NCI-H1092 (cell line): ENCODE data around the gene AHR.

Experiments used
- DNase-seq: peaks from one replicate; lab custom pipeline; 2025; lab: John Stamatoyannopoulos, UW

AHR gene

GRCh38 chr7:17298102-17298839 lies at the start of gene AHR:
TSS of gene AHR (plus strand) at chr7:17298652. CDS start at chr7:17299265, 613 bp downstream.
- peak; percentile 85 for DNase-seq

GRCh38 chr7:17253885-17254284 lies 44.6 kb upstream of the AHR start:
- no peak for DNase-seq

GRCh38 chr7:17255926-17256325 lies 42.5 kb upstream of the AHR start:
- no peak for DNase-seq

- DNase-seq, result no peak
Observed at GRCh38 chr7:17256375-17256774, 42.1 kb upstream of the AHR start.

- DNase-seq, result no peak
Observed at GRCh38 chr7:17266565-17266964, 31.9 kb upstream of the AHR start.

GRCh38 chr7:17269341-17270221 lies 28.9 kb upstream of the AHR start:
- DNase-seq, result no peak

- no peak for DNase-seq
Observed at GRCh38 chr7:17274551-17275245, 23.8 kb upstream of the AHR start.

GRCh38 chr7:17275749-17276671 lies 22.4 kb upstream of the AHR start:
- no peak for DNase-seq

GRCh38 chr7:17279061-17279460 lies 19.4 kb upstream of the AHR start:
- DNase-seq, result no peak

- DNase-seq, result no peak
Observed at GRCh38 chr7:17289074-17289645, 9.3 kb upstream of the AHR start.

GRCh38 chr7:17292843-17293242 lies 5.6 kb upstream of the AHR start:
- no peak for DNase-seq

- no peak for DNase-seq
Observed at GRCh38 chr7:17293481-17293880, 5.0 kb upstream of the AHR start.

- no peak for DNase-seq
Observed at GRCh38 chr7:17297243-17297642, 1.2 kb upstream of the AHR start.

GRCh38 chr7:17298840-17299482 lies 509 bp downstream of the AHR start:
- DNase-seq, result peak; percentile 17

GRCh38 chr7:17299483-17299991 lies 1.1 kb downstream of the AHR start:
- DNase-seq, result no peak

GRCh38 chr7:17300012-17300411 lies 1.6 kb downstream of the AHR start:
- DNase-seq, result no peak

GRCh38 chr7:17300437-17300836 lies 2.0 kb downstream of the AHR start:
- DNase-seq, result no peak

- DNase-seq, result peak; percentile 27
Observed at GRCh38 chr7:17301471-17302456, 3.3 kb downstream of the AHR start.

- DNase-seq, result no peak
Observed at GRCh38 chr7:17302575-17303142, 4.2 kb downstream of the AHR start.
